Measurements from ENCODE around the gene ACSM6. TPM values are rescaled to one million over a fixed set of nuclear protein-coding genes. Genes with fewer than 3 reads are reported as not detected.
"Not testable (repeated sequence)": the region's sequence is repeated elsewhere in the genome, so short reads cannot be mapped to it uniquely, and the experiment has no call there.

ACSM6 gene, protein sequence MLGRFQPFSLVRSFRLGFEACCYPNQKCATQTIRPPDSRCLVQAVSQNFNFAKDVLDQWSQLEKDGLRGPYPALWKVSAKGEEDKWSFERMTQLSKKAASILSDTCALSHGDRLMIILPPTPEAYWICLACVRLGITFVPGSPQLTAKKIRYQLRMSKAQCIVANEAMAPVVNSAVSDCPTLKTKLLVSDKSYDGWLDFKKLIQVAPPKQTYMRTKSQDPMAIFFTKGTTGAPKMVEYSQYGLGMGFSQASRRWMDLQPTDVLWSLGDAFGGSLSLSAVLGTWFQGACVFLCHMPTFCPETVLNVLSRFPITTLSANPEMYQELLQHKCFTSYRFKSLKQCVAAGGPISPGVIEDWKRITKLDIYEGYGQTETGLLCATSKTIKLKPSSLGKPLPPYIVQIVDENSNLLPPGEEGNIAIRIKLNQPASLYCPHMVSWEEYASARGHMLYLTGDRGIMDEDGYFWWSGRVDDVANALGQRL
- total RNA-seq (ENCODE audit: insufficient read depth, low replicate concordance) = 0.96 TPM

DNA sequence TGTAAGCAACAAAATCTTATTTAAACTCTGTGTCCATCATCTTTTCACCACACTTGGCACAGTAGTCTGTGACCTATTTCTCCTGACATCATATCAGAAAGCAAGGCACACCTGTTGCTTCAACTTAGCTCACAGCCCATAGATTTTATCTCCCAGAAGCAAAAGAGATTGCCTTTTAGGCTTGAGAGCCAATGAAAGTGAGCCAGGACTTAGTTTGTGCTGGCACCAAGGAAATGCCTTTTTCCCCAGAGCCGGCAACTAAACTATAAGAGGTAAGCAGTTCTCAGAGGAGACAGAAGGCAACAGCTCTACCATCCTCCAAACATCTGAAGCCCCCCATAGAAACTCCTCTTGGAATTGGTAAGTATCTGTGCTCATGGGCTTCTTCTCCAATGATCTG is at the start of gene ACSM6:
Gene ACSM6, plus strand, starts transcription at position 295 of the 400 bp plus-strand sequence. CDS start 248 bp downstream, outside the sequence.
- DNase-seq (ENCODE audit: low spot score) = no peak

DNA sequence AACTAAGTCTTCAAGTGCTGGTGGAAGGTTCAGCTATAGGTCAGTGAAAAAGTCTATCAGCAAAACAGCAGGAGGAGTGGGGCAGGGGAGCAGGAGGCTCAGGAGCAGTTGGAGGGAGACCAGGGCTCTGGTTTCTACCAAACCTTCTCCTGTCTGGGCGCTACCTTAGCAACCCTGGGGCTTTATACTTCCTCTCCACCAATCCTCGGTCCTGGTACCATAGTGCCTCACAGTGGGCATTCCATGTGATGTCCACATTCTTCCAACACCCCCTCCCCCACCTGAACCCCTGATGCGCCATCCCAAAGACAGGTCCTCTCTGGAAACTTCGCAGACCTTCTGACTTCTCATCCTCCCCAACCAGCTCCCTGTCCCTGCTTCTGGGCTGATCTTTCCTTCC is 25.3 kb upstream of the ACSM6 start:
- no peak for DNase-seq (ENCODE audit: low spot score)

DNA sequence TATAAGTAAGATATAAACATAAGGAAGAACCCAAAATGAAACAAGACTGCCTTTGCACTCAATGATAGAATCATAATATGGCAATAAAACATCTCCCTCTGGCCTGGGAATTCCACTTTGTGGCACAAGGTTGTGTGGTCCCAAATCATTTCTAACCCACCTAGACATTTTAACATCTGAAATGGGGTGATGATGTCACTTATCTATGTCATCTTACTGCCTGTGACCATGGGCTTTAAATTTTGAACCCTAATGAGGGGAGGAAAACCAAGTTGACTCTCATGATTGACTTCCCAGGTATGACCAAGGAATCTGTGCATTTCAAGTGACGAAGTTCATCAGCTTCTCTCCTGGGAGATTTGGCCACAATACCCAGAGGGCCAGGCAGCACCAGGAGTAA is 24.5 kb upstream of the ACSM6 start:
- DNase-seq (ENCODE audit: low spot score) = no peak

DNA sequence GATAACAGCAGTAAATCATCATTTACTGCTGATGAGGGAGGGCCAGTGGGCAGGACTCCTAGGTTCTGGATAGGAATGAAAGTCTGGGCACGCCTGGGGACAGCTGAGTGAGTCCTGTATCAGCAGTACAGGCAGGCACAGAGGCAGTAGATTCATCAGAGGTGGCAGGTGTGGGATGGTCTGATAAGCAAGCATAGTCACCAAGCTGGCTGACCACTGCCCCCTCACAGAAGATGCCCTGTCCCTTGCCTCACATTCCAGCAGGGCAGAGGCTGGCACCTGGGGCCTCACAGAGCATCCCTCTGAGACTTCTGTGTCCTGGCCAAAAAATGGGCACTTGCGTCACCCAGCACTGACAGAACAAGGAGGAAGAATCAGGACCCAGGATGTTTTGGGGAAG is 23.2 kb upstream of the ACSM6 start:
- DNase-seq (ENCODE audit: low spot score) = no peak

DNA sequence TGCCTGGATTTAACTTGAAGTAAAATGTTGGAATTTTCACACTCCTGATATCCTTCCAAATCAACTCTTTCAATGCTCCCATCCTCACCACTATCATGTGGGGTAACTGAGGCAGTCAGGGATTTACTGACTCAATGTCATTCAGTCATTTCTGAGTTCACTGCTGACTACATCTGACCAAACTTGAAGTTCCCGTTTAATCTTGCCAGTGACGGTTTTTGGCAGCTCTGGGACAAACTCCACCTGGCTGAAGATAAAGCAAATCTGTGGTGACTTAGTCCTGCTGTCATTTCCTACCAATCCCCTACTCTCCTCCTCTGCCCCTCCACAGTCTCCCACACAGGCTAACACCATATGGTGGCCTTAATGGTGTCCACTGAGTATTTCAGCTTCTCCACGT is 22.7 kb upstream of the ACSM6 start:
- DNase-seq (ENCODE audit: low spot score) = no peak

DNA sequence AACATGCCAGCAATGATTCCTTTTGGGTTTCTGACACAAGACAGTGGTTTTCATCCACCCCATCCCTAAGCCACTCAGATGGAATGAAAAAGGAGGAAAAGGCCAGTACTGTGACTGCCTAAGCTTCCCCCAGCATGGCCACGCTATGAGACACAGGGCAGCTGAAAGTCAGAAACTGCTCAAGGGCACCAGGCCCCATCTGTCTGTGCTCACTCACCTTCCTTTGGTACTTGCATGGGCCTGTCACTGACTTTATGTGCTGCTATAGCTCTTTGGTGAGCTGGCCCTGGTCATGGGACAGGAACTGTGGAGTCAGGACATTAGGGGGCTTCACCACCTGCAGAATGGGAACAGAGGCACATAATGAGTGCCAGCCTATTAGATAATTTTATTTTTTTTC is 21.2 kb upstream of the ACSM6 start:
- DNase-seq (ENCODE audit: low spot score) = no peak

DNA sequence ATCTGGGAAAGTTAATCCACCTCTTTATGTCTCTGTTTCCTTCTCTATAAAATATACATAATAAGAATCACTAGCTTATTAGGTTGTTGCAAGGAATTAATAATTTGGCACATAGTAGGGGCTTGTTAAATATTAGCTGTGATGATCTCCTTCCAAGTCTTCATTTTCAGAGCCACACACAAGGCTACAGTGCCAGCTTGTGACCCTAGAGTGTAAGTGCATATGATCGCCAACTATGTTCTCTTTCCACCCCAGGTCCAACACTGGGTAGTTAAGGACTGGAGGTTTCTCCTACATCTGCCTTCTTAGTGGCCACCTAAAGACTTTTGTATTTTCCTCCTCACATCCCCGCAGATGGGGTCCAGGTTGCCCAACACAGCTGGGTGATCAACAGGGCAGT is 17.9 kb upstream of the ACSM6 start:
- DNase-seq (ENCODE audit: low spot score) = no peak

DNA sequence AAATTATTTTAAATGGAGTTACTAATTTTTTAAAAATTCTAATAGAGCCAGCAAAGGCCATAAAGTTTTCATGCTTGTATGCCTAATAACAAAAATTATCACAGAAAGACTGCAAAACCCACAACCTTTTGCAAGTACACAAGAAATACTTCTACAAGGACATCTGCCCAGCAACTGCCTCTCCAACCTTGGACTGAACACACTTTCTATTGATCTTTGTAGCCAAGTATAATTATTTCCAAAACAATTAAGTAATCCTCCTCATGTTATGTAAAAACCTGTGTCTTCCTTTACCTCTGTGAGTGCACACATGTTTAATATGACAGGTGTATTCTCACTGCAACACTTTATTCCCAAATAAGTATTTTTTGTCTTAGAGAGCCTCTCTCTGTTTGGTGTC is 16.6 kb upstream of the ACSM6 start:
- no peak for DNase-seq (ENCODE audit: low spot score)

DNA sequence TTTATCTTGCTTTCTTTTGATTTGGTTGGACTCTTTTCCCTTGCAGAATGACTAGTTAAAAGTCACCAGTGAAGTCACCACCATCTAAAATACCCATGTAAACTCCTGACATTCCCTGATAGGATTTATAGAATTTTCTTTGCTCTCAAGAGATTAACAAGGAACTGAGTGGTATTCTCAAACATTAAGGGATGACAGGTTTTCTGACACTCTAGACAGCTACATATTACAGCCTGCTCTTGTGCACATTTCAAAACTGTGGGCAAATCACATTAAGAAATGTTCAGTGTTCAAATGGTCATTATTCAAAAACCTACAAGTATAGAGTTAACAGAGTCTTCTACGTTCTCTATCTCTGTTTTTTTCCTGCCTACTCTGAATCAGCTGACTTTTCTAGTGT is 15.8 kb upstream of the ACSM6 start:
- DNase-seq (ENCODE audit: low spot score) = no peak

DNA sequence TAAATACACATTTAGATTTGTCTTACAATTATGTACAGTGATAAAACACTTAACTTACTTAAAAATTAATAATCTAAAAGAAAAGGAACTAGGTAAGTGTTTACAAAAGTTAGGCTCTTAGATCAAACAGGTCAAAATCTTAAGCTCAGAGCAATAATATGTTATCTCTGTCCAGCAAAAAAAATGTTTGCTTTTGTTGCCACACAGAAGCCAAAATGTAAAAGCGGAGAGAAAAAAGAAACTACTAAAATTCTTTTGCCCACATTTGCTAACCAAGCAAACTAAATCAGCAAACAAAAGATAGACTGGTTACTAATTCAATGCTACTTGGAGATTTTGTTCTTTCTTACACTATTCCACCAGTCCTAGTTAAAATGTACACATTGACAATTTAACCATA is 15.2 kb upstream of the ACSM6 start:
- DNase-seq (ENCODE audit: low spot score) = no peak

DNA sequence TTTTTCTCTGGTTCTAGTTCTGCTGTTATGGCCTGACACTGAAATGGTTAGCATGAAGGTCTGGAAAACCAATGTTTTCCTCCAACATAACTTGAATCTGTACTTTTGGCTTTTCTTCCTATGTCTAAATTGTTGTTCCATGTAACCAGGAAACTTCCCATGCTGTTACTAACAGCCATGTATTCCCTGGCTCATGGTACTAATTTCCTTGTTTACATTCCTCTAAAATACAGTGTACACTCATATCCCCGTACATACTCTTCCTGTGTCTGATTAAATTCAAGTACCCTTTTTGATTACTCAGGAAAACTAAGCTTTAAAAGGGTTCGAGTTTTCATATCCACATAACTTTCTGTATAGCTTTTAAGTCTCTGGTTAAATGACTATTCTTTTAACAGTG is 12.3 kb upstream of the ACSM6 start:
- no peak for DNase-seq (ENCODE audit: low spot score)

DNA sequence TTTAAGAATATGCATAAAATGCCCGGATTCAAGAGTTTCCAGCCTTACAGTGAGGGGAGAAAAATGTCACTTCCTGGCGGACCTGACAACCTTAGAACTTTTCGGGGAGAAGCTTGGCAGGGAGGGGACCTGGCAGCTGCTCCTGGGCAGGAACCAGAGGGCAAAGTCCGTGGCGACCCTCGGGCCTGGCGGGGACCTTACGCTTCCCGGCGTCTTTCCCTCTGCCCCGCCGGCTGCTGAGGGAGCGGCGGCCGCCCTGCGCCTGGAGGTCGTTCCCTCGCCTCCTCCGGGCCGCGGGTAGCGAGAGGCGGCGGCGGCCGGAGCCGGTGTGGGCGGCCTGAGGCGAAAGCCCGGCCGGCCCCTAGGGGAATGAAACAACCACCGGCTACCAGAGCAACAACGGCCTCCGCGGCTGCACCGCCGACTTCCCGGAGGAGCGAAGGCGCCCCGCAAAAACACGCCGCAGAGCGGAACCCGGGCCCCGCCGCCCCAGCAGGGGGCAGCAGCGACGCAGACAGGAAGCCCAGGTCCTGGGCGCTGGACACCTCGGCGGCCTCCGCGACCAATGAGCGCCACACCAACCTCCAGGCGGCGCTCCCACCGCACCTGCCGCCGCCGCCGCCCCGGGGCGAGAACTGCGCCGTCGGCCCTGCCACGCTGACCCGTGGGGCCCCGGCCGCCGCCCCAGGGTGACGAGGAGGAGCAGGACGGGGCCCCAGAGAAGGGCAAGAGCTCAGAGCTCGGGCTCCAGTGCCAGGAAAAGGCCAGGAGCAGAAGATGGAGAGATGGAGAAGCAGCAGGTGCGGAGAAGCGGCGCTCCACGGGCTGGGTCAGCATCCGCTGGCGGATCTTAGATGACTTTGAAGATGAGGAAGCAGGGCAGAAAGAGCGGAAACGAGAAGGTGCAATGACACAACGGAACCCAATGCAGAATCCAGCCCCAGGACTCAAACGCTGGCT is 10.5 kb upstream of the ACSM6 start:
- peak; percentile 84 for DNase-seq (ENCODE audit: low spot score)

DNA sequence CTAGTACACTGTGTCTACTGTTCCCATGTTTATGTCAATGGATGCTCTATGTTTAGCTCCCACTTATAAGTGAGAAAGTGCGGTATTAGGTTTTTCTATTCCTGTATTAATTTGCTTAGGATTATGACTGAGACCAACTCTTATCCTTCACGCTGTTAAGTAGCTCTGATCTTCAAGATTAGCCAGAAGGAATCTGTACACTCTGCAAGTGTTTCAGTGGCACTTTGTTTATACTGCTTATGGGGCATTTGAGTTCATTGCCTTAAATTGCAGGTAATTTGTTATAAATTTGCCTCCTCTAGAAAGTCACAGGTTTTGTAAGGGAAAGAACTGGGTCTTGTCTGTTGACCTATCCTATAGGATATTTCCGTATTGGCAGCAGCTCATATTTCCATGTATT is 6.4 kb upstream of the ACSM6 start:
- DNase-seq (ENCODE audit: low spot score) = no peak

DNA sequence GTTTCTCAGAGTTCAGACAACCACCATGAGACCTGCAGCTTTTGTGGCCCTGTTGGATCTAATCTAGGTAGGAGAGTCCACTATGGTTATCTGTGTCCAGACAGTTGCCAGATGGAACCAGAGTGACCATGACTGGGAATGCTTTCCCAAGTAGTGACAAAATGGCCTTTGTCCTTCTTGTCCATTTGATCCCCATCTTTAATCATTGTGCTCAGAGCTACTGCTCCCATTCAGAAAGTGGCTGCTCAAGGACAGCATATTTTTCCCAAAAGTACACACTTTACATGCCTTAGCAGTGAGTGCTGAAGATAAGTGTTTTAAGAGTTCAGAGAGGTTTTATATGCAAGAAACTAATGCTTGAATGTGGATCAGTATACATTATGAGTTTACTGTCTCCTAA is 5.4 kb upstream of the ACSM6 start:
- no peak for DNase-seq (ENCODE audit: low spot score)

DNA sequence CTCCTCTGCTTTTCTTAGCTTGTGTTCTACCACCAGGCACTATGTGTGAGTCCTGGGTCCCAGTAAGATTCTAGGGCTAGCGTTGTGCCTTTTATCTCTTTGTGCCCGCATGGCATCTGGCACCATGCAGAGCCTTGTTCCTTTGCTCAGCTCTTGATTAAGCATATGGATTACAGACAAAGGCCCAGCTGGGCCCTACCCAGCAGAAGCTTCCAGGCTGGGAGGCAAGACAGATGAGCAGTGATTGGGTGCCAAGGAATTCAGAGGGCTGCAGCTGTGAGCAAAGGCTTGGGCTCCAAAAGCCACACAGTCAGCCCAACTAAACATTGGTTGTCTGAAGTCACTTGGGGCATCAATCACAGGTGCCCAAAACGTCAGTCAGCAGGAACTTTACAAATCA is 2.0 kb downstream of the ACSM6 start:
- no peak for DNase-seq (ENCODE audit: low spot score)

DNA sequence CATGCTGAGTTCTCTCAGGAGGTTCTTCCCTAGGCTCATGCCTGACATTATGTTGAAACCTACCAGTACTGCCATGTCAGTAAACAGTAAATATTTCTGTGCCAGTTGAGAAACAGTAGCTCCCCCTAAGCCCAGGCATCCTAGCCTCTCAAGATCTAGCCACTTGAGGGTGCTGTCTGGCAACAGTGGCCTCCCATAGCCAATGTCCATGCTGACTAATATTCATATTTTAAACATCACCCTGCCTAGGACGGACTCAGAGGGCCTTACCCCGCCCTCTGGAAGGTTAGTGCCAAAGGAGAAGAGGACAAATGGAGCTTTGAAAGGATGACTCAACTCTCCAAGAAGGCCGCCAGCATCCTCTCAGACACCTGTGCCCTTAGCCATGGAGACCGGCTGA is 7.7 kb downstream of the ACSM6 start:
- DNase-seq (ENCODE audit: low spot score) = no peak

DNA sequence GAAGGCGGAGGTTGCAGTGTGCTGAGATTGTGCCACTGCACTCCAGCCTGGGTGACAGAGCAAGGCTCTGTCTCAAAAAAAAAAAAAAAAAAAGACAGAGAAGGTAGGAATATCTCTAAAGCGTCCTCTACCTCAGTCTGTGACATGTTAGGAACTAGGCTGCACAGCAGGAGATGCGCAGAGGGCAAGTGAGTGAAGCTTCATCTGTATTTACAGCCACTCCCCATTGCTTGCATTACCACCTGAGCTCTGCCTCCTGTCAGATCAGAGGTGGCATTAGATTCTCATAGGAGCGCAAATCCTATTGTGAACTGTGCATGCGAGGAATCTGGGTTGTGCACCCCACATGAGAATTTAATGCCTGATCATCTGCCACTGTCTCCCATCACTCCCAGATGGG is 8.8 kb downstream of the ACSM6 start:
- DNase-seq (ENCODE audit: low spot score) = not testable (repeated sequence)

DNA sequence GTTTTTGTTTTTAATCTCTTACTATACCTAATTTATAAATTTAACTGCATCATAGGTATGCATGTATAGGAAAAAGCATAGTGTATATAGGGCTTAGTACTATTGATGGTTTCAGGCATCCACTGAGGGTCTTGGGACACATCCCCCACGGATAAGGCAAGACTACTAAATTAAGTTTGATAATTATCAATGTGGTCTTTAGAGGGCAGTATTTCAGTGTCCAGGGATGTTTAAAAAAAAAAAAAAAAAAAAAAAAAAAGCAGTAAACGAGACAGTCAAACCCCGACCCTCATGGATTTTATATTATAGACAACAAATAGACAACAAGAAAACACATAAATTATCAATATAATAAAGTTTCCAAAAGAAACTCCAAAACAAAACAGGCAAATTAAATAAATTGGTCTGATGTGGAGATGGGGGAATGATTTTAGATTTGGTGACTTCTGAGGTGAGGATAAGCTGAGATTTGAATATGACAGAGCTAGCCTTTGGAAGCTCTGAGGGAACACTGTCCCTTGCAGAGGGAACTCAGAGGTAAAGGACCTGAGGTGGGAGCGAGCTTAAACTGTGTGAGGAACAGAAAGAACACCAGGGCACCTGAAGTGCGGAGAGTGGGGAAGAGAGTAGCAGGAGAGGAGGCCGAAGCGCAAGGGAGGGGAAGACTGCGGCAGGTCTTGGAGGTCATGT is 14.8 kb downstream of the ACSM6 start:
- DNase-seq (ENCODE audit: low spot score) = no peak

DNA sequence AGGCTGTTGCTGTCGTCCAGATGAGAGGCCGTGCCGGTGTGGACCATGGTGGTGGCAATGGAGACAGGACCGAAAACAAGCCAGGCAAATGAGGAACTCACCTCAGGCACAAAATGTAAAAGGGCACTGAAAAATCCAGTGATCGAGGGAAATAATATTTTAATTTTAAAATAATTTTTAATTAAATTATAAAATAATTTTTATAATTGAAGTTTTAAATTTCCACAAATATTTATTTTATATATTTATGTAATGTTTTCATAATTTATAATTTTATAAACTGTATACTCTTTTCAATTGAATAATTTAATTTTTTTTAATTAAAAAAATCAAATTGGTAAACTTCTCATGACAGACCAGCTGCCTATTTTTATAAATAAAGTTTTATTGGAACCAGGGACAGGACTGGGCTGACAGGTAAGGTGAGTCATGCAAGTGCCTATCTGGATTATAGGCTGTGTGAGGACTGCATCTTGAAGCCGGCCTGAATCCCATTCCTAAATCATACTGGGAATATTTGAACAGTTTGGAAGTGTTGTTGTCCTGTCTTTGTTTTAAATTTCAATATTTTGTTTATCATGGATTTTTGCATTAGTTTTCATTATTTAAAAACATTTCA is 15.6 kb downstream of the ACSM6 start:
- DNase-seq (ENCODE audit: low spot score) = no peak

DNA sequence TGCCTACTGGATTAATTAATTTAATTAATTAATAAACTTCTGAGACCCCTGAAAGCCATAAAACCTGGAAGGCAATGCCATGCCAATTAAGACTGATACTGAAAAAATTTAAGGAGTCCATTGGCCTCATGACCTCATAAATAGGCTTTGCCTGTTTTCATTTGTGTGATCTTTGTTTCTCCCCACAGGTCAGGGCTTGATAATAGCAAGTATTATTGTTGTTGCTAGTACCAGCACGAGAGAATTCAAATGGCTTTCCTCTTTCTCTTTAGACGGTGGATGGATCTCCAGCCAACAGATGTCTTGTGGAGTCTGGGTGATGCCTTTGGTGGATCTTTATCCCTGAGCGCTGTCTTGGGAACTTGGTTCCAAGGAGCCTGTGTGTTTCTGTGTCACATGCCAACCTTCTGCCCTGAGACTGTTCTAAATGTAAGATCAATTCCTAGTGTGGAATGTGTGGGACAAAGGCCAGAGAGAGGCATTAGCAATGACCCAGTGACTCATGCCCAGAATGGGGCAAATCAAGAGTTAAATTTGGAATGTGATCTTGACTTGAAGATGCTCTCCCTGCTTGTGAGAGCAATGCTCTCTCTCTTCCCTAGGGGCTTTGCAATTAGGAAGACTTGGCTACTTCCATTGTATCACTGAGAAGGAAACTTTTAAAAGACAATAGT is 17.7 kb downstream of the ACSM6 start:
- no peak for DNase-seq (ENCODE audit: low spot score)

DNA sequence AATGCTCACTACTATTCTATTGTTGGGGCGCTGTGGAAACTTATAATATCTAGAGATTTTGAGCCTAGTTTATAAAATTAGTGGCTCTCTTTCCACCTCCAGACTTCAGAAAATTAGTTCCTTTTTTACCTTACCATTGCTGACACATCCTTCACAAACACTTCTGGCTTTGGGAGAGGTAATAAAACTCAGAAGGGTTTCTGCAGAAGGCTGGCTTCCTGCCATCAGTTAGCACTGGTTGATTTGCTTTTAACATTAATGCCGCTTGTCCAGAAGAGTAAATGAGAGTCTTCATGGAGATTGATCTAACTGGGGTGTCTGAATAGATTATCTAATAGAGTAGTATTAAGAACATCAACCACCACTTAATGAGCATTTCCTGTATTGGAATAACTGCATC is 20.3 kb downstream of the ACSM6 start:
- peak; percentile 32 for DNase-seq (ENCODE audit: low spot score)

Measured in umbilical cord (tissue), 2 donors.